LNCAP (cell line): ENCODE results near the gene MRTFB.

Source experiments
- TF ChIP-seq, protein P1 (sequence below): fragments of 450-650 bp; IDR thresholded peaks from 2 replicates; pipeline ENCODE4 v1.5.1; 2017; ENCODE audit warnings: mild to moderate bottlenecking

Gene MRTFB

DNA sequence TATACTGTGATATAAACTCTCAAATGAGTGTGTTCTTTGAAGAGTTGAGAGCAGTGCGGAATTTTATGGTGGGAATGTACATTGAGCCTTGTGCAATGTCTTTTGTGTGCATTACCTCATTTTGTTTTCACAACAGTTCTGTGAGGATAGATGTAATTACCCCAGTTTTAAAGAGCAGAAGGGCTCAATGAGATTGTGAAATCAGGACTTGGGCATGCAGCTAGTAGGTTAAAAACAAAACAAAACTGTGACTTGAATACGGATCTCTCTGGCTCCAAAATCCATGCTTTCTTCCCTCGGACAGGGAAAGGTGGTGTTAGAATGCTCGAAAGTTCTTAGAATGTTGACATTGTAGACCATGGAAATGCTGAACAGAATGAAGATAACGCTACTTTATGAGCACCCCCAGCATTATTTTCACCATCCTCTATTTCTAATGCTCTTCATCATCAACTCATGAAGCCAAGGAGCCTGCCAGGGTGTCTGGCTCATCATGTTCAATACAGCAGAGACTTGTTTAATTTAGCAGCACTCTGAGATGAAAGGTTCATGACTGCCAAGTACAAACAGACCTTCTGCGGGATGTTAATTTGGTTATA lies 17.1 kb downstream of the MRTFB start:
- TF ChIP-seq, protein P1, sequence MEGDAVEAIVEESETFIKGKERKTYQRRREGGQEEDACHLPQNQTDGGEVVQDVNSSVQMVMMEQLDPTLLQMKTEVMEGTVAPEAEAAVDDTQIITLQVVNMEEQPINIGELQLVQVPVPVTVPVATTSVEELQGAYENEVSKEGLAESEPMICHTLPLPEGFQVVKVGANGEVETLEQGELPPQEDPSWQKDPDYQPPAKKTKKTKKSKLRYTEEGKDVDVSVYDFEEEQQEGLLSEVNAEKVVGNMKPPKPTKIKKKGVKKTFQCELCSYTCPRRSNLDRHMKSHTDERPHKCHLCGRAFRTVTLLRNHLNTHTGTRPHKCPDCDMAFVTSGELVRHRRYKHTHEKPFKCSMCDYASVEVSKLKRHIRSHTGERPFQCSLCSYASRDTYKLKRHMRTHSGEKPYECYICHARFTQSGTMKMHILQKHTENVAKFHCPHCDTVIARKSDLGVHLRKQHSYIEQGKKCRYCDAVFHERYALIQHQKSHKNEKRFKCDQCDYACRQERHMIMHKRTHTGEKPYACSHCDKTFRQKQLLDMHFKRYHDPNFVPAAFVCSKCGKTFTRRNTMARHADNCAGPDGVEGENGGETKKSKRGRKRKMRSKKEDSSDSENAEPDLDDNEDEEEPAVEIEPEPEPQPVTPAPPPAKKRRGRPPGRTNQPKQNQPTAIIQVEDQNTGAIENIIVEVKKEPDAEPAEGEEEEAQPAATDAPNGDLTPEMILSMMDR = no peak

DNA sequence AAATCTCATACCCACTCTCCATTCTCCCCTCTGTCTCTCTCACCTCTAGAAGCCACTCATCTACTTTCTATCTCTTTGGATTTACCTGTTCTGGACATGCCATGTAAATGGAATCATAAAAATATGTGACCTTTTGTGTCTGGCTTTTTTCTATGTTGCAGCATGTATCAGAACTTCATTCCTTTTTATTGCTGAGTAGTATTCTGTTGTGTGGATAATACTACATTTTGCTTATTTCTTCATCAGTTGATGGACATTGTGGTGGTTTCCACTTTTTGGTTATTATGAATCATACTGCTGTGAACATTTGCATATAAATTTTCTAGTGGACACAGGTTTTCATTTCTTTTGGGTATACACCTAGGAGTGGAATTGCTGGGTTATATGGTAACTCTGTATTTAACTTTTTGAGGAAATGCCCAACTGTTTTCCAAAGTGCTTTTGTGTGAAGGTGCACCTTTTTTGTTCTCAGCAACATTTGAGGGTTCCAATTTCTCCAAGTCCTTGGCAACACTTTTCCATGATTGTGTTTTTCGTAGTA lies 18.2 kb downstream of the MRTFB start:
- TF ChIP-seq, protein P1 = no peak

DNA sequence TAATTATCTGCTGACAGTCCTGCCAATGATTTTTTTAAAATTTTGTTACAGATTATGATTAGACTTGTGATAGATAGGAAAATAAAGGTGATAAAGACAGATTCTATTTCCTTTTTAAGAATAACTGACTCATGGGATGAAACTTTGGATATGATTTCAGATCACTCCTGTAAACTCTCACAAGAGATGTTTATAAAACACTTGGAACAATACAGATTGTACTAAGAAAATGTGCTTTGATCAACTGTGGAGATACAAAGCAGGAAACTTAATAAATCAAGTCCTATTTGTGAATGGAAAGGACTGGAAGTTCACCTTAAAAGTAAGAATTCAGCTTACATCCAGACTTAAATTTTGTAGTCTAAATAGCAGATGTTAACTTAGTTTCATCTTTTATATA lies 21.4 kb downstream of the MRTFB start:
- TF ChIP-seq, protein P1 = no peak

DNA sequence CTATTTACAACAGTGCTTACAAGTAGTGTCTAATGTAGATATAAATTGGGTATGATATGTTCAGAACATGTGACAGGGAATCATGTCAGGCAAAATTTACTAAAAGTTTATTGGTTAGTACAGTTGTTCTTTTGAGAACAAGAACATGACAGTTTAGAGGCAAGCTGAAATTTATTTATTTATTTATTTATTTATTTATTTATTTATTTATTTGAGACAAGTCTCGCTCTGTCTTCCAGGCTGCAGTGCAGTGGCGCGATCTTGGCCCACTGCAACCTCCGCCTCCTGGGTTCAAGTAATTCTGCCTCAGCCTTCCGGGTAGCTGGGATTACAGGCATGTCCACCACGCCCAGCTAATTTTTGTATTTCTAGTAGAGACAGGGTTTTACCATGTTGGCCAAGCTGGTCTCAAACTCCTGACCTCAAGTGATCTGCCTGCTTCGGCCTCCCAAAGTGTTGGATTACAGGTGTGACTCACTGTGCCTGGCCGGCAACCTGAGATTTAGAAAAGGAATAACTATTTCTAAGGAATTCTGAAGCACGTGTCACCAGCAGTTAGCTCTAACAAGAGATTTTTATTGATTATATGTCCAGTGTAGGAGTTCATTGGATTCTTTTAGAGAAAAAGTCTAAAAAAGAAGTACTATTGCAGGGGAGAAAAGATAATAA lies 24.9 kb downstream of the MRTFB start:
- TF ChIP-seq, protein P1 = no peak

DNA sequence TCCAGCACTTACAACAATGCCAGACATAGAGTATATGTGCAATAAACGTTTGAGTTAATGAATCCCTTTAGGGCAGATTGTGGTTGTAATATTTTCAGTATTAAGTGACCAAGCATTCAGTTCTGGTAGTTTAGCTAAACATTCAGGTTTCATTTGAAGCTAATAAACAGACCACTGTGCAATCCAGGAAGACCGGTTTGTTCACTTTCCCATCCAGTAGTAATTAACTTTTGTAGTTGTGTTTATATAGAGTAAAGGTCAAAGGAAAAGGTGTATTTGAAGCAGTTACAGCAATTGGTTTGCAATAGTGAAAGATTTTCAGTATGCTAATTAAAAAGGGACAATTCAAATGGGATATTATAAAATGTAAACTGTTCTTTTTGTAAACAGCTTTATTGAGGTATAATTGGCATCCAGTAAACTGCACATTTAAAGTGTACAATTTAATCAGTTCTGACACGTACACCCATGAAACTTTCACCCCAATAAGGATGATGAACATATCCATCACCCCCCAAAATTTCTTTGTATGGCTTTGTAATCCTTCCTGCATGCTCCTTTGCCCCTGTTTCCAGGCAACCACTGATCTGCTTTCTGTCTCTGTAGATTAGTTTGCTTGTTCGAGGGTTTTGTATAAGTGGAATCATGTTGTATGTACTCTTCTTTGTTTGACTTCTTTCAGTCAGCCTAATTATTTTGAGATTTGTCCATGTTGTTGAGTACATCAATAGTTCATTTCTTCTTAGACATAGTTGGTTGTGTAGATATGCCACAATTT lies 26.3 kb downstream of the MRTFB start:
- TF ChIP-seq, protein P1 = no peak

DNA sequence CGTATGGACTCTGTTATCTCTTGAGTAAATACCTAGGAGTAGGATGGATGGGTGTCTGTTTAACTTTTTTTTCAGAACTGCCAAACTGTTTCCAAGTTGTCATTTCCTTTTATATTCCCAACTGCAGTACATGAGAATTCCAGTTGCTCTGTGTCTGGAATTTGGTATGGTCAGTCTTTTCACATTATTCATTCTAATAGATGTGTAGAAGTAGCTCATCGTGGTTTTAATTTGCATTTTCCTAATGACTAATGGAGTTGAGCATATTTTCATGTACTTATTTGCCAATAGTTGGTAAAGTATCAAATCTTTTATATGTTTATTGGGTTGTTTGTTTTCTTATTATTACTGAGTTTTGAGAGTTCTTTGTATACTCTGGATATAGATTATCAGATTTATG lies 27.0 kb downstream of the MRTFB start:
- TF ChIP-seq, protein P1 = no peak

DNA sequence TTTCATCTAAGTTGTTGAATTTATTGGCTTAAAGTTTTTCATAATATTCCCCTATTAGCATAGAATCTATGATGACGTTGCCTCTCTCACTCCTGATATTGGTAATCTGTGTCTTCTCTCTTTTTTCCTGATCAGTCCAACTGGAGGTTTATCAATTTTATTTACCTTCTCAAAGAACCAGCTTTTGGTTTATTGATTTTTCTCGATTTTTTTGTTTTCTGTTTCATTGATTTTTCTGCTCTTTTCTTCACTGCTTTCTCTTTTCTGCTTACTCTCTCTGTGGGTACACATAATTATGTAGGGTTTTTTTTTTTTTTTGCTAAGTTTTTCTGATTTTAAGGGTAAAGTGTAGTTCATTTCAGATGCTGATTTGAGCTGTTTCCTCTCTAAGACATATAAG lies 29.7 kb downstream of the MRTFB start:
- TF ChIP-seq, protein P1 = no peak
